Hematopoietic multipotent progenitor cell treated with erythropoietin and hydrocortisone succinate and interleukin-3 and kit ligand, for 15 days (in vitro differentiated cells): ENCODE measurements around the gene BDKRB2.

Experiments
- DNase-seq: peaks from one replicate; pipeline ENCODE4 v3.0.0-alpha.2; 2015; ENCODE audit warnings: low spot score

BDKRB2 gene

GRCh38 chr14:96252999-96253539 lies 48.4 kb downstream of the BDKRB2 start:
- DNase-seq: no peak

- DNase-seq: no peak
Observed at GRCh38 chr14:96254687-96255086, 50.0 kb downstream of the BDKRB2 start.

GRCh38 chr14:96255501-96256366 lies 51.1 kb downstream of the BDKRB2 start, which contains the start of gene BDKRB1:
Gene BDKRB1, plus strand, starts transcription at chr14:96256210. Its CDS starts 7,473 bp downstream, at chr14:96263683.
- no peak for DNase-seq

GRCh38 chr14:96256407-96256806 lies 51.8 kb downstream of the BDKRB2 start:
- no peak for DNase-seq

- DNase-seq: no peak
Observed at GRCh38 chr14:96257056-96257455, 52.4 kb downstream of the BDKRB2 start.

- DNase-seq: no peak
Observed at GRCh38 chr14:96257900-96258299, 53.3 kb downstream of the BDKRB2 start.

GRCh38 chr14:96260341-96260821 lies 55.7 kb downstream of the BDKRB2 start:
- DNase-seq: no peak

GRCh38 chr14:96261053-96261452 lies 56.4 kb downstream of the BDKRB2 start:
- no peak for DNase-seq

GRCh38 chr14:96261772-96262655 lies 57.4 kb downstream of the BDKRB2 start:
- no peak for DNase-seq

- no peak for DNase-seq
Observed at GRCh38 chr14:96263347-96264199, 58.9 kb downstream of the BDKRB2 start.

- DNase-seq: no peak
Observed at GRCh38 chr14:96264200-96264553, 59.5 kb downstream of the BDKRB2 start.

GRCh38 chr14:96264853-96265252 lies 60.2 kb downstream of the BDKRB2 start:
- DNase-seq: no peak

GRCh38 chr14:96265383-96266095 lies 60.9 kb downstream of the BDKRB2 start:
- DNase-seq: no peak

- no peak for DNase-seq
Observed at GRCh38 chr14:96267336-96267735, 62.7 kb downstream of the BDKRB2 start.

- no peak for DNase-seq
Observed at GRCh38 chr14:96267916-96268315, 63.3 kb downstream of the BDKRB2 start.

- no peak for DNase-seq
Observed at GRCh38 chr14:96268431-96269358, 64.1 kb downstream of the BDKRB2 start.

- no peak for DNase-seq
Observed at GRCh38 chr14:96269359-96269710, 64.7 kb downstream of the BDKRB2 start.

GRCh38 chr14:96270565-96271420 lies 66.2 kb downstream of the BDKRB2 start:
- no peak for DNase-seq

- DNase-seq: no peak
Observed at GRCh38 chr14:96271421-96271762, 66.8 kb downstream of the BDKRB2 start.
